Measurements from ENCODE around the gene MITF.

GRCh38 chr3:69961706-69962439 lies 222.6 kb downstream of the MITF start:
- TF ChIP-seq POLR2A (IDR thresholded peaks at IDR 0.05; ENCODE audit: low read length), result no peak
- no peak for TF ChIP-seq GATA1 (IDR thresholded peaks at IDR 0.05; ENCODE audit: low read depth, low read length)
